HepG2 (cell line): ENCODE data around the gene SLC6A12.

Experiments
- CBX5 ChIP-seq: sonication (generic); formaldehyde crosslinking; IDR thresholded peaks from 2 replicates; pipeline ENCODE4 v1.4.0; 2020; ENCODE audit warnings: missing genetic modification reagents, borderline replicate concordance
- KDM4B ChIP-seq: sonication (generic); formaldehyde crosslinking; IDR thresholded peaks from 2 replicates; pipeline ENCODE4 v1.4.0; 2020; ENCODE audit warnings: missing genetic modification reagents
- MTA3 ChIP-seq: sonication (generic); formaldehyde crosslinking; IDR thresholded peaks from 2 replicates; pipeline ENCODE4 v1.4.0; 2020; ENCODE audit warnings: missing genetic modification reagents
- POLR2A ChIP-seq, 2 experiments: IDR thresholded peaks; 2 replicates each; pipeline ENCODE4 v1.6.1; 2011; ENCODE audit warnings: low read depth in 2 of 2, low read length in 2 of 2, mild to moderate bottlenecking in 1 of 2, moderate library complexity in 1 of 2; ENCODE audit not compliant: insufficient read depth in 1 of 2
- POLR2AphosphoS5 ChIP-seq: IDR thresholded peaks from 2 replicates; pipeline ENCODE4 v1.6.1; 2012; ENCODE audit warnings: low read depth, low read length
- PRDM10 ChIP-seq: sonication (generic); formaldehyde crosslinking; IDR thresholded peaks from 2 replicates; pipeline ENCODE4 v1.4.0; 2020; ENCODE audit warnings: low read depth, missing genetic modification reagents
- RFX5 ChIP-seq: IDR thresholded peaks from 2 replicates; pipeline ENCODE4 v1.6.1; 2011; ENCODE audit warnings: low read depth, low read length, improper control_type of control experiment
- SRY ChIP-seq: sonication (generic); formaldehyde crosslinking; IDR thresholded peaks from 2 replicates; pipeline ENCODE4 v1.8.0; 2022; ENCODE audit warnings: mild to moderate bottlenecking, missing genetic modification reagents
- TAF15 ChIP-seq: fragments of 200-400 bp; formaldehyde crosslinking; IDR thresholded peaks from one replicate; pipeline ENCODE4 v1.6.1; 2018; ENCODE audit warnings: mild to moderate bottlenecking, low read depth, low read length; ENCODE audit not compliant: poor library complexity, severe bottlenecking
- ZFP36 ChIP-seq: fragments of 150-350 bp; IDR thresholded peaks from 2 replicates; pipeline ENCODE4 v1.6.1; 2018; ENCODE audit warnings: borderline replicate concordance, low read length, low read depth; ENCODE audit not compliant: partially characterized antibody
- ZNF720 ChIP-seq: sonication (generic); formaldehyde crosslinking; IDR thresholded peaks from 2 replicates; pipeline ENCODE4 v1.4.0; 2020; ENCODE audit warnings: missing genetic modification reagents

- TF ChIP-seq ZNF720 (no peak), MTA3 (CRISPR knock-in tag) (no peak), TAF15 (no peak), CBX5 (CRISPR knock-in tag) (peak; percentile 94), RFX5 (no peak), PRDM10 (CRISPR knock-in tag) (peak; percentile 77), POLR2AphosphoS5 (no peak), POLR2A (IDR thresholded peaks at IDR 0.05; ENCODE audit: insufficient read depth in 1 of 2, low read depth in 2 of 2, low read length in 2 of 2) (no peak), KDM4B (CRISPR knock-in tag) (peak; percentile 97), SRY (CRISPR knock-in tag) (peak; percentile 83; the same call in 1 of the 2 replicates), ZFP36 (no peak)
Observed at GRCh38 chr12:210277-211141, 3.4 kb downstream of the SLC6A12 start.
